A549 (cell line): ENCODE results near the gene GABBR2.

Experiments
- CEBPB ChIP-seq, 2 experiments: fragments of >200 bp in 1 of 2; sonication (Bioruptor Twin) in 1 of 2; formaldehyde crosslinking in 1 of 2; IDR thresholded peaks; 2 replicates each; pipeline ENCODE4 v1.6.1; 2012 to 2016
- CHD4 ChIP-seq: fragments of 200-600 bp; sonication (generic); IDR thresholded peaks from 2 replicates; pipeline ENCODE4 v1.6.1; 2016; ENCODE audit warnings: antibody characterized with exemption, mild to moderate bottlenecking, borderline replicate concordance
- EP300 ChIP-seq, 2 experiments: fragments of >200 bp; sonication (Bioruptor Twin); formaldehyde crosslinking; IDR thresholded peaks; 2 replicates in 1 of 2; 3 replicates in 1 of 2; pipeline ENCODE4 v1.6.1; 2016 to 2017
- KDM1A ChIP-seq: fragments of 200-600 bp; sonication (generic); IDR thresholded peaks from 2 replicates; pipeline ENCODE4 v1.6.1; 2016; ENCODE audit warnings: low read depth, mild to moderate bottlenecking
- MAFK ChIP-seq: fragments of 450-650 bp; IDR thresholded peaks from 2 replicates; pipeline ENCODE4 v1.6.1; 2014; ENCODE audit not compliant: partially characterized antibody
- MAX ChIP-seq: IDR thresholded peaks from 2 replicates; pipeline ENCODE4 v1.6.1; 2012
- MYC ChIP-seq: IDR thresholded peaks from 2 replicates; pipeline ENCODE4 v1.6.1; 2012; ENCODE audit warnings: mild to moderate bottlenecking, inconsistent platforms, low read length, improper control_type of control experiment, borderline replicate concordance
- NPAS2 ChIP-seq: fragments of 250-450 bp; sonication (Bioruptor Pico); IDR thresholded peaks from 2 replicates; pipeline ENCODE4 v1.8.0; 2022; ENCODE audit warnings: mild to moderate bottlenecking, moderate library complexity, borderline replicate concordance
- POLR2A ChIP-seq: IDR thresholded peaks from 2 replicates; pipeline ENCODE4 v1.6.1; 2012; ENCODE audit warnings: mild to moderate bottlenecking, low read length
- ZNF302 ChIP-seq: fragments of 250-450 bp; sonication (Bioruptor Pico); IDR thresholded peaks from 2 replicates; pipeline ENCODE4 v1.9.0; 2021; ENCODE audit warnings: inconsistent platforms, mild to moderate bottlenecking, moderate library complexity
- TF ChIP-seq, protein P1 (sequence below): fragments of >200 bp; sonication (Bioruptor Twin); formaldehyde crosslinking; IDR thresholded peaks from 3 replicates; pipeline ENCODE4 v1.5.1; 2016
- TF ChIP-seq, protein P2 (sequence below): fragments of 450-650 bp; IDR thresholded peaks from 2 replicates; pipeline ENCODE4 v1.6.1; 2014; ENCODE audit warnings: antibody characterized with exemption
- TF ChIP-seq, protein P3 (sequence below): fragments of 250-450 bp; sonication (Bioruptor Pico); IDR thresholded peaks from 2 replicates; pipeline ENCODE4 v1.5.0; 2021; ENCODE audit warnings: mild to moderate bottlenecking, moderate library complexity, borderline replicate concordance
- TF ChIP-seq, protein P4 (sequence below): IDR thresholded peaks from 2 replicates; pipeline ENCODE4 v1.6.1; 2012

DNA sequence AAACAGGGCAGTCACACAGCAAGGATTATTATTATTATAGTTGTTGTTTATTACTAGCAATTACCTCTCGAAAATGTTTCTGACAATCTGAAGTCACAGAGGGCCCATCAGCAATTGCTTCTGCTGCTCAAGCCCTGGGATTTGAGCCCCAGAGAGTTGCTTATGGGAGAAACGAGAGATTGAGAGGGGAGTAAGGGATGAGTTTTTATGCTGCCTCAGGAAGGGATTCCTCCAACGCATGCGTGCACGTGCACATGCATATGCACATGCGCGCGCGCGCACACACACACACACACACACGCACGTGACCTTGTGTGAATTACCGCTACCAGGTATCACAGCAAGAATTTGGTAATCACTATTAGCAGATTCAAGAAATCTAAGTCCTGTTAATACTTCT is 264.1 kb downstream of the GABBR2 start:
- TF ChIP-seq KDM1A (no peak), POLR2A (no peak), MYC (no peak), ZNF302 (CRISPR knock-in tag) (no peak), CEBPB (IDR thresholded peaks at IDR 0.05) (no peak), NPAS2 (no peak), MAFK (no peak), CHD4 (no peak), EP300 (IDR thresholded peaks at IDR 0.05) (no peak), MAX (no peak)
- TF ChIP-seq, protein P1, sequence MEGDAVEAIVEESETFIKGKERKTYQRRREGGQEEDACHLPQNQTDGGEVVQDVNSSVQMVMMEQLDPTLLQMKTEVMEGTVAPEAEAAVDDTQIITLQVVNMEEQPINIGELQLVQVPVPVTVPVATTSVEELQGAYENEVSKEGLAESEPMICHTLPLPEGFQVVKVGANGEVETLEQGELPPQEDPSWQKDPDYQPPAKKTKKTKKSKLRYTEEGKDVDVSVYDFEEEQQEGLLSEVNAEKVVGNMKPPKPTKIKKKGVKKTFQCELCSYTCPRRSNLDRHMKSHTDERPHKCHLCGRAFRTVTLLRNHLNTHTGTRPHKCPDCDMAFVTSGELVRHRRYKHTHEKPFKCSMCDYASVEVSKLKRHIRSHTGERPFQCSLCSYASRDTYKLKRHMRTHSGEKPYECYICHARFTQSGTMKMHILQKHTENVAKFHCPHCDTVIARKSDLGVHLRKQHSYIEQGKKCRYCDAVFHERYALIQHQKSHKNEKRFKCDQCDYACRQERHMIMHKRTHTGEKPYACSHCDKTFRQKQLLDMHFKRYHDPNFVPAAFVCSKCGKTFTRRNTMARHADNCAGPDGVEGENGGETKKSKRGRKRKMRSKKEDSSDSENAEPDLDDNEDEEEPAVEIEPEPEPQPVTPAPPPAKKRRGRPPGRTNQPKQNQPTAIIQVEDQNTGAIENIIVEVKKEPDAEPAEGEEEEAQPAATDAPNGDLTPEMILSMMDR, result no peak
- TF ChIP-seq, protein P2, sequence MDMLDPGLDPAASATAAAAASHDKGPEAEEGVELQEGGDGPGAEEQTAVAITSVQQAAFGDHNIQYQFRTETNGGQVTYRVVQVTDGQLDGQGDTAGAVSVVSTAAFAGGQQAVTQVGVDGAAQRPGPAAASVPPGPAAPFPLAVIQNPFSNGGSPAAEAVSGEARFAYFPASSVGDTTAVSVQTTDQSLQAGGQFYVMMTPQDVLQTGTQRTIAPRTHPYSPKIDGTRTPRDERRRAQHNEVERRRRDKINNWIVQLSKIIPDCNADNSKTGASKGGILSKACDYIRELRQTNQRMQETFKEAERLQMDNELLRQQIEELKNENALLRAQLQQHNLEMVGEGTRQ, result no peak
- TF ChIP-seq, protein P3, sequence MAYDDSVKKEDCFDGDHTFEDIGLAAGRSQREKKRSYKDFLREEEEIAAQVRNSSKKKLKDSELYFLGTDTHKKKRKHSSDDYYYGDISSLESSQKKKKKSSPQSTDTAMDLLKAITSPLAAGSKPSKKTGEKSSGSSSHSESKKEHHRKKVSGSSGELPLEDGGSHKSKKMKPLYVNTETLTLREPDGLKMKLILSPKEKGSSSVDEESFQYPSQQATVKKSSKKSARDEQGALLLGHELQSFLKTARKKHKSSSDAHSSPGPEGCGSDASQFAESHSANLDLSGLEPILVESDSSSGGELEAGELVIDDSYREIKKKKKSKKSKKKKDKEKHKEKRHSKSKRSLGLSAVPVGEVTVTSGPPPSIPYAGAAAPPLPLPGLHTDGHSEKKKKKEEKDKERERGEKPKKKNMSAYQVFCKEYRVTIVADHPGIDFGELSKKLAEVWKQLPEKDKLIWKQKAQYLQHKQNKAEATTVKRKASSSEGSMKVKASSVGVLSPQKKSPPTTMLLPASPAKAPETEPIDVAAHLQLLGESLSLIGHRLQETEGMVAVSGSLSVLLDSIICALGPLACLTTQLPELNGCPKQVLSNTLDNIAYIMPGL (CRISPR knock-in tag), result no peak
- TF ChIP-seq, protein P4, sequence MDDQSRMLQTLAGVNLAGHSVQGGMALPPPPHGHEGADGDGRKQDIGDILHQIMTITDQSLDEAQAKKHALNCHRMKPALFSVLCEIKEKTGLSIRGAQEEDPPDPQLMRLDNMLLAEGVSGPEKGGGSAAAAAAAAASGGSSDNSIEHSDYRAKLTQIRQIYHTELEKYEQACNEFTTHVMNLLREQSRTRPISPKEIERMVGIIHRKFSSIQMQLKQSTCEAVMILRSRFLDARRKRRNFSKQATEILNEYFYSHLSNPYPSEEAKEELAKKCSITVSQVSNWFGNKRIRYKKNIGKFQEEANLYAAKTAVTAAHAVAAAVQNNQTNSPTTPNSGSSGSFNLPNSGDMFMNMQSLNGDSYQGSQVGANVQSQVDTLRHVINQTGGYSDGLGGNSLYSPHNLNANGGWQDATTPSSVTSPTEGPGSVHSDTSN, result no peak
